Testis (tissue), 2 donors: ENCODE results near the gene SERTAD2.

Experiments
- CTCF ChIP-seq, 3 experiments: fragments of 450-650 bp in 2 of 3; fragments of 200-600 bp in 1 of 3; sonication (generic) in 1 of 3; IDR thresholded peaks; one replicate each; pipeline ENCODE4 v1.5.1; 2016 to 2019; ENCODE audit warnings: antibody characterized with exemption in 3 of 3, mild to moderate bottlenecking in 2 of 3, moderate library complexity in 1 of 3
- POLR2A ChIP-seq: fragments of 450-650 bp; IDR thresholded peaks from one replicate; pipeline ENCODE4 v1.6.1; 2017; ENCODE audit warnings: antibody characterized with exemption, mild to moderate bottlenecking, moderate library complexity

GRCh38 chr2:64623242-64623850 is 30.4 kb downstream of the SERTAD2 start:
- TF ChIP-seq CTCF (IDR thresholded peaks at IDR 0.05) (no peak), POLR2A (no peak)
